WTC11 (cell line): ENCODE measurements around the gene LYRM1. TPM values are rescaled to one million over a fixed set of nuclear protein-coding genes. Genes with fewer than 3 reads are reported as not detected.

ENCODE experiments used
- ATAC-seq: fragments of 200-7000 bp; cut with Tn5 transposase; 2 replicates; pipeline ENCODE4 v1.10.0; 2021; ENCODE audit warnings: mild to moderate bottlenecking, moderate library complexity
- CTCF ChIA-PET: fragments of 300-600 bp; sonication (Branson Sonifier 250); formaldehyde crosslinking; loops from one replicate; lab custom pipeline; 2021; ENCODE audit warnings: antibody characterized with exemption; lab: Charles Lee
- POLR2A ChIA-PET: fragments of 350-600 bp; sonication (Branson Sonifier 250); formaldehyde crosslinking; loops from one replicate; lab custom pipeline; 2021; ENCODE audit warnings: antibody characterized with exemption; lab: Charles Lee
- DNase-seq: peaks from one replicate; pipeline ENCODE4 v3.0.0; 2021; ENCODE audit warnings: low spot score
- H3K27ac Mint-ChIP-seq: 2 replicates; pipeline ENCODE4 v1.8.0; 2021; ENCODE audit warnings: mixed read lengths
- H3K27me3 Mint-ChIP-seq: 2 replicates; pipeline ENCODE4 v1.8.0; 2021; ENCODE audit warnings: low read depth, mild to moderate bottlenecking, moderate library complexity, mixed read lengths
- H3K36me3 Mint-ChIP-seq: 2 replicates; pipeline ENCODE4 v1.8.0; 2021; ENCODE audit warnings: mixed read lengths
- H3K4me1 Mint-ChIP-seq: 2 replicates; pipeline ENCODE4 v1.8.0; 2022; ENCODE audit warnings: mixed read lengths
- H3K4me3 Mint-ChIP-seq: 2 replicates; pipeline ENCODE4 v1.8.0; 2021; ENCODE audit warnings: mild to moderate bottlenecking, moderate library complexity, mixed read lengths
- H3K9me3 Mint-ChIP-seq: 2 replicates; pipeline ENCODE4 v1.8.0; 2021; ENCODE audit warnings: mixed read lengths
- CREM ChIP-seq: sonication (generic); formaldehyde crosslinking; IDR thresholded peaks from 2 replicates; pipeline ENCODE4 v1.8.1; 2022; ENCODE audit warnings: mild to moderate bottlenecking, missing genetic modification reagents, moderate library complexity
- FOXP1 ChIP-seq: sonication (generic); formaldehyde crosslinking; IDR thresholded peaks from 2 replicates; pipeline ENCODE4 v1.8.0; 2022; ENCODE audit warnings: missing genetic modification reagents, mild to moderate bottlenecking, moderate library complexity, borderline replicate concordance
- GABPB1 ChIP-seq: sonication (generic); formaldehyde crosslinking; IDR thresholded peaks from 2 replicates; pipeline ENCODE4 v1.8.1; 2023; ENCODE audit warnings: mild to moderate bottlenecking, missing genetic modification reagents
- IRF2 ChIP-seq: sonication (generic); formaldehyde crosslinking; IDR thresholded peaks from 2 replicates; pipeline ENCODE4 v1.8.0; 2022; ENCODE audit warnings: low read depth, missing genetic modification reagents, borderline replicate concordance
- MXD4 ChIP-seq: fragments of 250-450 bp; sonication (Bioruptor Pico); IDR thresholded peaks from 2 replicates; pipeline ENCODE4 v1.8.0; 2021; ENCODE audit warnings: mild to moderate bottlenecking, moderate library complexity, borderline replicate concordance
- NFATC4 ChIP-seq: fragments of 250-450 bp; sonication (Bioruptor Pico); IDR thresholded peaks from 2 replicates; pipeline ENCODE4 v1.9.0; 2021; ENCODE audit warnings: mild to moderate bottlenecking
- NFE2L1 ChIP-seq: sonication (generic); formaldehyde crosslinking; IDR thresholded peaks from 2 replicates; pipeline ENCODE4 v1.8.1; 2023; ENCODE audit warnings: missing genetic modification reagents
- NR1H2 ChIP-seq: sonication (generic); formaldehyde crosslinking; IDR thresholded peaks from 2 replicates; pipeline ENCODE4 v1.9.0; 2021; ENCODE audit warnings: mild to moderate bottlenecking, moderate library complexity, missing genetic modification reagents
- NR3C1 ChIP-seq: sonication (generic); formaldehyde crosslinking; conservative IDR thresholded peaks from 2 replicates; pipeline ENCODE4 v1.8.1; 2023; ENCODE audit warnings: low read depth, mild to moderate bottlenecking, missing genetic modification reagents
- ZMAT4 ChIP-seq: fragments of 250-450 bp; sonication (Bioruptor Pico); IDR thresholded peaks from 2 replicates; pipeline ENCODE4 v1.9.0; 2021; ENCODE audit warnings: mild to moderate bottlenecking
- ZNF138 ChIP-seq: sonication (generic); formaldehyde crosslinking; conservative IDR thresholded peaks from 2 replicates; pipeline ENCODE4 v1.8.1; 2022; ENCODE audit warnings: mild to moderate bottlenecking, moderate library complexity, missing genetic modification reagents
- ZNF232 ChIP-seq: sonication (generic); formaldehyde crosslinking; IDR thresholded peaks from 2 replicates; pipeline ENCODE4 v1.8.0; 2022; ENCODE audit warnings: mild to moderate bottlenecking, missing genetic modification reagents
- total RNA-seq: library from RNA; stranded (reverse); gene quantifications from 3 replicates; pipeline ENCODE4 v1.2.3, GENCODE V29; 2021
- TF ChIP-seq, protein P1 (sequence below): fragments of 250-450 bp; sonication (Bioruptor Pico); IDR thresholded peaks from 2 replicates; pipeline ENCODE4 v1.9.0; 2021; ENCODE audit warnings: mild to moderate bottlenecking, borderline replicate concordance
- TF ChIP-seq, protein P2 (sequence below): sonication (generic); formaldehyde crosslinking; IDR thresholded peaks from 2 replicates; pipeline ENCODE4 v1.8.1; 2023; ENCODE audit warnings: mild to moderate bottlenecking, missing genetic modification reagents, borderline replicate concordance
- TF ChIP-seq, protein P3 (sequence below): sonication (generic); formaldehyde crosslinking; IDR thresholded peaks from 2 replicates; pipeline ENCODE4 v1.8.0; 2022; ENCODE audit warnings: mild to moderate bottlenecking, missing genetic modification reagents
- TF ChIP-seq, protein P4 (sequence below): sonication (generic); formaldehyde crosslinking; IDR thresholded peaks from 2 replicates; pipeline ENCODE4 v1.8.0; 2022; ENCODE audit warnings: mild to moderate bottlenecking, missing genetic modification reagents

Gene LYRM1
- total RNA-seq, 1 experiment from 2014 or later = 11.4 TPM

GRCh38 chr16:20916289-20916688, 15.7 kb downstream of the LYRM1 start (continued):
- TF ChIP-seq, protein P1, sequence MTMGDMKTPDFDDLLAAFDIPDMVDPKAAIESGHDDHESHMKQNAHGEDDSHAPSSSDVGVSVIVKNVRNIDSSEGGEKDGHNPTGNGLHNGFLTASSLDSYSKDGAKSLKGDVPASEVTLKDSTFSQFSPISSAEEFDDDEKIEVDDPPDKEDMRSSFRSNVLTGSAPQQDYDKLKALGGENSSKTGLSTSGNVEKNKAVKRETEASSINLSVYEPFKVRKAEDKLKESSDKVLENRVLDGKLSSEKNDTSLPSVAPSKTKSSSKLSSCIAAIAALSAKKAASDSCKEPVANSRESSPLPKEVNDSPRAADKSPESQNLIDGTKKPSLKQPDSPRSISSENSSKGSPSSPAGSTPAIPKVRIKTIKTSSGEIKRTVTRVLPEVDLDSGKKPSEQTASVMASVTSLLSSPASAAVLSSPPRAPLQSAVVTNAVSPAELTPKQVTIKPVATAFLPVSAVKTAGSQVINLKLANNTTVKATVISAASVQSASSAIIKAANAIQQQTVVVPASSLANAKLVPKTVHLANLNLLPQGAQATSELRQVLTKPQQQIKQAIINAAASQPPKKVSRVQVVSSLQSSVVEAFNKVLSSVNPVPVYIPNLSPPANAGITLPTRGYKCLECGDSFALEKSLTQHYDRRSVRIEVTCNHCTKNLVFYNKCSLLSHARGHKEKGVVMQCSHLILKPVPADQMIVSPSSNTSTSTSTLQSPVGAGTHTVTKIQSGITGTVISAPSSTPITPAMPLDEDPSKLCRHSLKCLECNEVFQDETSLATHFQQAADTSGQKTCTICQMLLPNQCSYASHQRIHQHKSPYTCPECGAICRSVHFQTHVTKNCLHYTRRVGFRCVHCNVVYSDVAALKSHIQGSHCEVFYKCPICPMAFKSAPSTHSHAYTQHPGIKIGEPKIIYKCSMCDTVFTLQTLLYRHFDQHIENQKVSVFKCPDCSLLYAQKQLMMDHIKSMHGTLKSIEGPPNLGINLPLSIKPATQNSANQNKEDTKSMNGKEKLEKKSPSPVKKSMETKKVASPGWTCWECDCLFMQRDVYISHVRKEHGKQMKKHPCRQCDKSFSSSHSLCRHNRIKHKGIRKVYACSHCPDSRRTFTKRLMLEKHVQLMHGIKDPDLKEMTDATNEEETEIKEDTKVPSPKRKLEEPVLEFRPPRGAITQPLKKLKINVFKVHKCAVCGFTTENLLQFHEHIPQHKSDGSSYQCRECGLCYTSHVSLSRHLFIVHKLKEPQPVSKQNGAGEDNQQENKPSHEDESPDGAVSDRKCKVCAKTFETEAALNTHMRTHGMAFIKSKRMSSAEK (CRISPR knock-in tag) = no peak
- TF ChIP-seq NFATC4 (CRISPR knock-in tag) (no peak), NR1H2 (CRISPR knock-in tag) (no peak)

DNA sequence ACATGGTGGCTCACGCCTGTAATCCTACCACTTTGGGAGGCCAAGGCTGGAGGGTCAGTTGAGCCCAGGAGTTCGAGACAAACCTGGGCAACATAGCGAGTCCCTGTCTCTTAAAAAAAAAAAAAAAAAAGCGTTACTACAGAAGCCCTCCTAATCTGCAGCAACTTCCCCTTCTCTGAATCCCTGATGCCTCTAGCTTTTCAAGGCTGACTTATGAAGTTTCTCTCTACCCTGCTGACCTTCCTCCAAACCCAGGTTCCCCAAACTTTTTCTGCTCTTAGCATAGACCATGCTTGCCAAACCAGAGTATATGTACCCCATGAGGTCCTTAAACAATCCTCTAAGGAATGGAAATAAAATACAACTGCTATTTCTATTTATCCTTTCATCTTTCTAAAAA, 16.4 kb downstream of the LYRM1 start:
- DNase-seq = no peak
- peaks cover 23% of the 10 kb centered on the region for H3K4me1 Mint-ChIP-seq
- no peaks in the 10 kb centered on the region for H3K36me3 Mint-ChIP-seq
- H3K4me3 Mint-ChIP-seq = no peak overlapping the region
- TF ChIP-seq FOXP1 (CRISPR knock-in tag) = no peak
- TF ChIP-seq, all 79 proteins: peak for 0
- H3K9me3 Mint-ChIP-seq = no peaks in the 10 kb centered on the region
- ATAC-seq = no peak
- H3K27me3 Mint-ChIP-seq = no peaks in the 10 kb centered on the region
- no peak overlapping the region for H3K27ac Mint-ChIP-seq
- ChIA-PET CTCF (interaction anchor here (1.4 kb wide), 1 partner anchor 67 kb away, joined by 4 read pairs; no protein-coding TSS in a partner anchor), POLR2A (no interaction called here)

GRCh38 chr16:20918486-20919239, 18.1 kb downstream of the LYRM1 start:
- CTCF ChIA-PET = interaction anchor here (0.6 kb wide), 1 partner anchor 19 kb away, joined by 3 read pairs; no protein-coding TSS in a partner anchor

GRCh38 chr16:20920091-20920490, 19.5 kb downstream of the LYRM1 start:
- Mint-ChIP-seq H3K27me3 (no peaks in the 10 kb centered on the region), H3K36me3 (no peaks in the 10 kb centered on the region), H3K27ac (no peak overlapping the region), H3K9me3 (no peaks in the 10 kb centered on the region), H3K4me1 (peaks cover 18% of the 10 kb centered on the region), H3K4me3 (no peak overlapping the region)
- ChIA-PET CTCF (interaction anchor here (0.6 kb wide), 1 partner anchor 81 kb away, joined by 3 read pairs; no protein-coding TSS in a partner anchor), POLR2A (interaction anchor here (0.6 kb wide), 1 partner anchor 20 kb away, joined by 3 read pairs; the partner anchor contains the start of genes DCUN1D3 and LYRM1)
- ATAC-seq = no peak
- TF ChIP-seq NR1H2 (CRISPR knock-in tag) (no peak), IRF2 (CRISPR knock-in tag) (no peak), ZNF232 (CRISPR knock-in tag) (no peak), MXD4 (CRISPR knock-in tag) (no peak), NR3C1 (no peak), ZMAT4 (CRISPR knock-in tag) (no peak), ZNF138 (CRISPR knock-in tag) (no peak), CREM (CRISPR knock-in tag) (no peak)
- TF ChIP-seq, protein P2, sequence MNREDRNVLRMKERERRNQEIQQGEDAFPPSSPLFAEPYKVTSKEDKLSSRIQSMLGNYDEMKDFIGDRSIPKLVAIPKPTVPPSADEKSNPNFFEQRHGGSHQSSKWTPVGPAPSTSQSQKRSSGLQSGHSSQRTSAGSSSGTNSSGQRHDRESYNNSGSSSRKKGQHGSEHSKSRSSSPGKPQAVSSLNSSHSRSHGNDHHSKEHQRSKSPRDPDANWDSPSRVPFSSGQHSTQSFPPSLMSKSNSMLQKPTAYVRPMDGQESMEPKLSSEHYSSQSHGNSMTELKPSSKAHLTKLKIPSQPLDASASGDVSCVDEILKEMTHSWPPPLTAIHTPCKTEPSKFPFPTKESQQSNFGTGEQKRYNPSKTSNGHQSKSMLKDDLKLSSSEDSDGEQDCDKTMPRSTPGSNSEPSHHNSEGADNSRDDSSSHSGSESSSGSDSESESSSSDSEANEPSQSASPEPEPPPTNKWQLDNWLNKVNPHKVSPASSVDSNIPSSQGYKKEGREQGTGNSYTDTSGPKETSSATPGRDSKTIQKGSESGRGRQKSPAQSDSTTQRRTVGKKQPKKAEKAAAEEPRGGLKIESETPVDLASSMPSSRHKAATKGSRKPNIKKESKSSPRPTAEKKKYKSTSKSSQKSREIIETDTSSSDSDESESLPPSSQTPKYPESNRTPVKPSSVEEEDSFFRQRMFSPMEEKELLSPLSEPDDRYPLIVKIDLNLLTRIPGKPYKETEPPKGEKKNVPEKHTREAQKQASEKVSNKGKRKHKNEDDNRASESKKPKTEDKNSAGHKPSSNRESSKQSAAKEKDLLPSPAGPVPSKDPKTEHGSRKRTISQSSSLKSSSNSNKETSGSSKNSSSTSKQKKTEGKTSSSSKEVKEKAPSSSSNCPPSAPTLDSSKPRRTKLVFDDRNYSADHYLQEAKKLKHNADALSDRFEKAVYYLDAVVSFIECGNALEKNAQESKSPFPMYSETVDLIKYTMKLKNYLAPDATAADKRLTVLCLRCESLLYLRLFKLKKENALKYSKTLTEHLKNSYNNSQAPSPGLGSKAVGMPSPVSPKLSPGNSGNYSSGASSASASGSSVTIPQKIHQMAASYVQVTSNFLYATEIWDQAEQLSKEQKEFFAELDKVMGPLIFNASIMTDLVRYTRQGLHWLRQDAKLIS (CRISPR knock-in tag) = no peak
- TF ChIP-seq, protein P3, sequence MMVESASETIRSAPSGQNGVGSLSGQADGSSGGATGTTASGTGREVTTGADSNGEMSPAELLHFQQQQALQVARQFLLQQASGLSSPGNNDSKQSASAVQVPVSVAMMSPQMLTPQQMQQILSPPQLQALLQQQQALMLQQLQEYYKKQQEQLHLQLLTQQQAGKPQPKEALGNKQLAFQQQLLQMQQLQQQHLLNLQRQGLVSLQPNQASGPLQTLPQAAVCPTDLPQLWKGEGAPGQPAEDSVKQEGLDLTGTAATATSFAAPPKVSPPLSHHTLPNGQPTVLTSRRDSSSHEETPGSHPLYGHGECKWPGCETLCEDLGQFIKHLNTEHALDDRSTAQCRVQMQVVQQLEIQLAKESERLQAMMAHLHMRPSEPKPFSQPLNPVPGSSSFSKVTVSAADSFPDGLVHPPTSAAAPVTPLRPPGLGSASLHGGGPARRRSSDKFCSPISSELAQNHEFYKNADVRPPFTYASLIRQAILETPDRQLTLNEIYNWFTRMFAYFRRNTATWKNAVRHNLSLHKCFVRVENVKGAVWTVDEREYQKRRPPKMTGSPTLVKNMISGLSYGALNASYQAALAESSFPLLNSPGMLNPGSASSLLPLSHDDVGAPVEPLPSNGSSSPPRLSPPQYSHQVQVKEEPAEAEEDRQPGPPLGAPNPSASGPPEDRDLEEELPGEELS (CRISPR knock-in tag) = no peak
- TF ChIP-seq, all 79 proteins: peak for 0
- no peak for DNase-seq

More at GRCh38 chr16:20918486-20919239, 18.1 kb downstream of the LYRM1 start:
- Mint-ChIP-seq H3K27me3 (no peaks in the 10 kb centered on the region), H3K4me3 (no peak overlapping the region), H3K27ac (no peak overlapping the region), H3K9me3 (no peaks in the 10 kb centered on the region), H3K36me3 (no peaks in the 10 kb centered on the region), H3K4me1 (peaks cover 21% of the 10 kb centered on the region)
- TF ChIP-seq GABPB1 (CRISPR knock-in tag) (peak; percentile 95), NFE2L1 (no peak)
- TF ChIP-seq, protein P4, sequence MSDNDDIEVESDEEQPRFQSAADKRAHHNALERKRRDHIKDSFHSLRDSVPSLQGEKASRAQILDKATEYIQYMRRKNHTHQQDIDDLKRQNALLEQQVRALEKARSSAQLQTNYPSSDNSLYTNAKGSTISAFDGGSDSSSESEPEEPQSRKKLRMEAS (CRISPR knock-in tag) = peak; percentile 29; the same call in 1 of the 2 replicates
- DNase-seq (no peak), ATAC-seq (no peak)
- POLR2A ChIA-PET = no interaction called here
